HG03469 (cell line): ENCODE measurements around the gene CNOT4.
"Not testable (repeated sequence)": the region's sequence is repeated elsewhere in the genome, so short reads cannot be mapped to it uniquely, and the experiment has no call there.

Experiments used
- ATAC-seq: cut with Tn5 transposase; IDR thresholded peaks from one replicate; pipeline ENCODE4 v1.9.1; 2021; ENCODE audit warnings: mild to moderate bottlenecking, moderate library complexity, moderate number of reproducible peaks; ENCODE audit not compliant: unreplicated experiment

CNOT4 gene

GRCh38 chr7:135333200-135333599, 176.7 kb downstream of the CNOT4 start:
- no peak for ATAC-seq

- no peak for ATAC-seq
Observed at GRCh38 chr7:135330088-135330487, 179.8 kb downstream of the CNOT4 start.

DNA sequence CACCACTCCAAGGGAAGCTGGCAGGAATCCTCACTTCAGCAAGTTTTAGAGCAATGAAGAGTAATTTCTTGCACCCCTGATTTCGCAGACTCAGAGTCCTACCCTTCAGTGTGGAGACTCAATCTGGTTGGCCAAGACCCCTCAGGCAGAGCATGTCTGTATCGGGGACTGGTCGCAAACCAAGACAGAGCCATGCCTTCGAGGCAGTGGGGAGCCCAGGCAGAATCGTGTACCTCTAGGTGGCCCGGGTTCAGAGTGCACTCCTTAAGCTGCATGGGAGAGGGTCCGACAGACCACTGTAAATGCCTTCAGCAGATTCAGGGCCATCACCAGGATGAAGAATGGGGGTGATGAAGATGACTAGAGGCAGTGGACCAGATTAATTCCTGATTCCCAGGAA, 181.4 kb downstream of the CNOT4 start:
- no peak for ATAC-seq

- no peak for ATAC-seq
Observed at GRCh38 chr7:135328053-135328452, 181.8 kb downstream of the CNOT4 start.

DNA sequence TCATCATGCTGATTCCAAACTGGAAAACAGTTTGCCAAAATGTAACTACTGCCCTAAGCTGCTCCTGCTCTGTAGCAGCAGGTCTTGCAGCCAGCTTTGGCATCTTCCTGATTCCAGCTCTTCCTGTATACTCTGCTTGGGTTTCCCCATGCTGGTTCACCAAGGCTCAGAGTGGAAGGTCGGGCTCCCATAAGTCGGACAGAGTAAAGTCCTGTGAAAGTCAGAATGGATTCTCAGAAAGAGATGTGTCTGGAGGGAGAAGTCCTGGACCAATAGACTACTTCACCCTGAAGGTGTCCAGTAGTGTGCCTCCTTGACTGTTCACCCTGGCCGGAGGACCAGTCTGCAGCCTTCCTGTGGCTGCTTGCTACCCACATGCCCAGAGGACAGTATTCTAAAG, 182.4 kb downstream of the CNOT4 start:
- no peak for ATAC-seq

GRCh38 chr7:135326636-135327280, 183.1 kb downstream of the CNOT4 start:
- ATAC-seq: no peak

DNA sequence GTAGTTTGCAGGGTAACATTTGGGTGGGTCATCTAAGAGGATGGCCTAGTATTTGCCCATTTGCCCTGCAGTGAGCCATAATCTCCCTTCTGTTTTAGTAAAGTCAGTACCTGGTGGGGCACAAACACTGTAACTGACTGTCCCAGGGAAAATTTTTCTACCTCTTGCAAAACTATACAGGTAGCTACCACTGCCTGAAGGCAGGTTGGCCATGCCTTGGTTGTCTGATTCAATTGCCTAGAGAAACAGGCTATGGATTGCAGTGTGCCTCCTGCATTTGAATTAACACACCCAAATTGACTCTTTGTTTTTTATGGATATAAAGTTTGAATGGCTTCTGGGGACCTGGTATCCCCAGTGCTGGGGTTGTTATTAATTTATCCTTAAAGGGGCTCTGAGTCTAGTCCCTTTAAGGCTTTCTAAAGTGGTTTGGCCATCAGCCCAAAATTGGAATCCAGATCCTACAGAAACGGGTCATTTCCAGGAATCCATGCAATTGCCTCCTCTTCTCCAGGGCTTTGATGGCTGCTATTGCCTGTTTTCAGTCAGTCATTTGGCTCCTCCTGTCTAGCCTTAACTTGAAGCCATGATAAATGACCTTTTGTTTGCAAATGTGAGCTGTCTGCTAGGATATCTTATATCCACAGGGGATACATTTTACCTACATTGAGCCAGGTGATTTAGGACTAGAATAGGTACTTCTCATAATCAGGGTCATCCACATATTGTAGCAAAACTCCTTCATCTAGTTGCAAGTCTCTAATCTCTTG, 187.1 kb downstream of the CNOT4 start:
- no peak for ATAC-seq

DNA sequence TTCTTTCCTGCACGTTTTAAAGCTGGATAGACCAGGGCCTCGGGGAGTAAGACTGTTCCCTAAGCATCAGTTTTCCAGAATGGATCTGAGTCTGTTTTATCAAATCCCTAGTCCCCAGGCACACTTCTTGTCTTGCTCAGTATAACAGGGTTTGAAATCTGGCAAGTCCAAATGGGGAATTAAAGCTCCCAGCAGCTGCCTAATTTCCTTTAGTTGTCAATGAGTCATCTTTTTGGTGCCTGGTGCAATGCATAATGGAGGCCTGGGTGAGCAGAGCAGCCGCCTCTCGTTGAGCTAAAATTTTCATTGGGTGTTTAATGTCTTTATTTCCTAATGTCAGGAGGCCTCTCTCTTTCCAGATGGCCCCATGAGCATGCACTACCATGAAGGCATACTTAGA, 188.3 kb downstream of the CNOT4 start:
- ATAC-seq: no peak

- not testable (repeated sequence) for ATAC-seq
Observed at GRCh38 chr7:135320953-135321352, 188.9 kb downstream of the CNOT4 start.

- ATAC-seq: no peak
Observed at GRCh38 chr7:135320268-135320667, 189.6 kb downstream of the CNOT4 start.

DNA sequence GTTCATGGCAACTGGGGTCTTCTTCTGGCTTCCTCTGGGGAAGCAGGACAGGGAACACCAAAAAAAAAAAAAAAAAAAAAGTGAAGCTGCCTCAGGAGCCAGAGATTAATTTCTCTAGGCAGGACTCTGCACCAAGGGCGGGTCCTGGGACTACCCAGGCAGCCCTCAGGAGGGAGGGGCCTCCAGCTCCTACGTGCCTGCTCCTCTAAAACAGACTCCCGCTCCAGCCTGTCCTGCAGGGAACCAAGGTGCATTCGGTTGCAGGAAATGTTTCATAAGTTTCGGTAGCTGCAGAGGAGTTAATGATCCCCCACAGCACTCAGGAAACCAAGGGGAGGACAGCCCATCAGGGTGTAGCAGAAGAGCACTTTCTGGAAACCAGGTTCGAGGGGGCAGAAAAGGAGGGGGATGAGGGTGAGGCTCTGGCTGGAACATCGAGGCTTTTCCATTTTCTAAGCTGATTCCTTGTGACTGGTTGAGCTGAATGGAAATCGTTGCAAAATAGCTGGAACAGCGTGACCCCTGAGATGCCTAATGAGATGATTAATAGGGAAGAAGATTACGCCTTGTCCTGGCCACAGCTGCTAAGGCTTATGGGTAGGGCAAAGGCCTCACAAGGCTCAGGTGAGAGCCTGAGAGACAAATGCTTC, 192.1 kb downstream of the CNOT4 start:
- ATAC-seq: no peak

- no peak for ATAC-seq
Observed at GRCh38 chr7:135316648-135317313, 193.1 kb downstream of the CNOT4 start.

- ATAC-seq: no peak
Observed at GRCh38 chr7:135313971-135314370, 195.9 kb downstream of the CNOT4 start.
